ENCODE data around the gene DCC. TPM values are rescaled to one million over a fixed set of nuclear protein-coding genes. Genes with fewer than 3 reads are reported as not detected.

DCC gene
- total and polyA plus RNA-seq, 9 donors, result under 0.01 to 0.77 (median 0.30) TPM; not detected in 3

DNA sequence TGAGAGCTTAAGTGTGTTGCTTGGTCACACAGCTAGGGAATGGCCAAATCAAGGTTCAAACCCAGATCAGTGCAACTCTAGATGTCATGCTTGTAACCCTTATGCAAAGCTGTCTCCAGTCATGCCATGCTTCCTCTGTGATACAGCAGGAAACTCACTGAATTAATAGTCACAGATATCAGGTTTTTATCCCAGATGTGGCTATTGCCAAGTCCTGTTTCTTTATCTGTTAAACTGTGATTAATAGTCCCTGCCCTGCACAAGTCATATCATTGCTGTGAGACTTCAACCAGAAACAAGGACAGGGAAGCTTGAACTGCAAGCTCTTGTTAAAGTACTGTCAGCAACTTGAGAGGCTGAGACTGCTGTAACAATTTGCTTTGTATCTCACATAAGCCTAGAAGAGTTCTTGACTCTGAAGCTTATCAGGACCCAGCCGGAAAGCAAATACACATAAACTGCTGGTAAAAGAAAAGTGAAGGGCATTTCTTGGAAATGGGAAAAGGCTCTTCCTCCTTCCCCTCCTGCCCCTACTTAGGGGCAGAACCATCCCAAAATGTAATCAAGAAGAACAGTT, 609.0 kb downstream of the DCC start:
- TF ChIP-seq EP300 (IDR thresholded peaks at IDR 0.05) (no peak), CTCF (IDR thresholded peaks at IDR 0.05) (no peak), POLR2A (IDR thresholded peaks at IDR 0.05) (no peak)
- Histone ChIP-seq H3K27me3 (no peaks in the 10 kb centered on the region), H3K9me3 (no peaks in the 10 kb centered on the region), H3K4me1 (ENCODE audit: insufficient read depth) (no peaks in the 10 kb centered on the region), H3K27ac (no peak overlapping the region), H3K4me3 (no peak overlapping the region), H3K36me3 (no peaks in the 10 kb centered on the region)
- 20 to 54% (median 24%) methylated on average over 1 of the region's 1 CpG for WGBS, 3 donors
- intact Hi-C loops (cut with DNase I), result no loop called here
- no peak for DNase-seq

- DNase-seq, result no peak
- intact Hi-C loops (cut with DNase I), result no loop called here
- Histone ChIP-seq H3K9me3 (no peaks in the 10 kb centered on the region), H3K27ac (no peak overlapping the region), H3K27me3 (no peaks in the 10 kb centered on the region), H3K4me1 (ENCODE audit: insufficient read depth) (no peaks in the 10 kb centered on the region), H3K36me3 (no peaks in the 10 kb centered on the region), H3K4me3 (no peak overlapping the region)
- no peak for TF ChIP-seq CTCF (IDR thresholded peaks at IDR 0.05)
- TF ChIP-seq EP300 (IDR thresholded peaks at IDR 0.05), result no peak
- no peak for TF ChIP-seq POLR2A (IDR thresholded peaks at IDR 0.05)
Observed at GRCh38 chr18:52950155-52950554, 610.2 kb downstream of the DCC start.

DNA sequence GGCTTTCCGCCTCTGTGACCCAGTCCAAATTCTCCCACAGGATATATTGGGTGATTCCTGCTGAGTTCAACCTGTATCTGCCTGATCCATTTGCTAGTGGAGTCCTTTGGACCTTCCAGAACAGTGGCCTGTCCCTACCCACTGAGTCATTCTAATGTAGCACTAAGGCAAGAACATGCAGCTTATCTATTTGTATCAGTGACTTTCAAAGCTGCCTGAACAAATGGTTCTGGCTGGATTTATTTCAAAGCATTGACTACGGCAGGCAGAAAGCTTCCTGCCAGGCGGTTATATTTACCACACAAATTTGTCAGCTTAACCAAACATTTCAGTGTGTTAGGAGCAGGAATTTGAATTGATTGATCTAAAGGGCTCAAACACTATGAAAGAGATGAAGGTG, 613.4 kb downstream of the DCC start:
- Histone ChIP-seq H3K27me3 (no peaks in the 10 kb centered on the region), H3K4me1 (ENCODE audit: insufficient read depth) (no peaks in the 10 kb centered on the region), H3K9me3 (no peaks in the 10 kb centered on the region), H3K36me3 (no peaks in the 10 kb centered on the region), H3K27ac (no peak overlapping the region), H3K4me3 (no peak overlapping the region)
- no peak for TF ChIP-seq CTCF (IDR thresholded peaks at IDR 0.05)
- no peak for TF ChIP-seq EP300 (IDR thresholded peaks at IDR 0.05)
- TF ChIP-seq POLR2A (IDR thresholded peaks at IDR 0.05), result no peak
- 47 to 69% (median 53%) methylated on average over 3 of the region's 3 CpGs for WGBS, 3 donors
- DNase-seq, result no peak
- intact Hi-C loops (cut with DNase I), result no loop called here

GRCh38 chr18:52963481-52963880, 623.5 kb downstream of the DCC start:
- 49 to 59% (median 58%) methylated on average over 2 of the region's 2 CpGs for WGBS, 3 donors
- no peak for DNase-seq
- Histone ChIP-seq H3K4me1 (ENCODE audit: insufficient read depth) (no peaks in the 10 kb centered on the region), H3K4me3 (no peak overlapping the region), H3K36me3 (no peaks in the 10 kb centered on the region), H3K9me3 (no peaks in the 10 kb centered on the region), H3K27me3 (no peaks in the 10 kb centered on the region), H3K27ac (no peak overlapping the region)
- intact Hi-C loops (cut with DNase I), result no loop called here
- no peak for TF ChIP-seq EP300 (IDR thresholded peaks at IDR 0.05)
- TF ChIP-seq CTCF (IDR thresholded peaks at IDR 0.05), result no peak
- no peak for TF ChIP-seq POLR2A (IDR thresholded peaks at IDR 0.05)
